Keratinocyte (primary cell): ENCODE results near the gene CD300C.

Source experiments
- CTCF ChIP-seq, 3 experiments: IDR thresholded peaks in 1 of 3; conservative IDR thresholded peaks in 1 of 3; optimal IDR thresholded peaks in 1 of 3; 2 replicates in 2 of 3; 3 replicates in 1 of 3; pipeline versions ENCODE3 to v1.5.1; 2011; ENCODE audit warnings: low read length in 3 of 3, mild to moderate bottlenecking in 3 of 3, moderate library complexity in 2 of 3, control low read depth in 1 of 3, inconsistent platforms in 1 of 3; ENCODE audit not compliant: insufficient read depth in 2 of 3; ENCODE audit errors: extremely low read depth in 1 of 3
- EZH2 ChIP-seq: IDR thresholded peaks from one replicate; pipeline ENCODE4 v1.6.1; 2012; ENCODE audit warnings: inconsistent platforms, mild to moderate bottlenecking, low read length, moderate library complexity

DNA sequence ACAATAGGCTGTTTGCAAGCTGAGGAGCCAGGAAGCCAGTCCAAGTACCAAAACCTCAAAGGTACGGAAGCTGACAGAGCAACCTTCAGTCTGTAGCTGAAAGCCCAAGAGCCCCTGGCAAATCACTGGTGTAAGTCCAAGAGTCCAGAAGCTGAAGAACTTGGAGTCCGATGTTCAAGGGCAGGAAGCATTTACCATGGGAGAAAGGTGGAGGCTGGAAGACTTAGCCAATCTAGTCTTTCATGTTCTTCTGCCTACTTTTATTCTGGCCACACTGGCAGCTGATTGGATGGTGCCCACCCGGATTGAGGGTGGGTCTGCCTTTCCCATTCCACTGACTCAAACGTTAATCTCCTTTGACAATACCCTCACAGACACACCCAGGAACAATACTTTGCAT lies 30.0 kb downstream of the CD300C start:
- TF ChIP-seq CTCF (optimal IDR thresholded peaks at IDR 0.05 in 1 of 3, IDR thresholded peaks at IDR 0.05 in 1 of 3, conservative IDR thresholded peaks at IDR 0.05 in 1 of 3; ENCODE audit: extremely low read depth in 1 of 3, insufficient read depth in 2 of 3, low read length in 3 of 3), result no peak
- TF ChIP-seq EZH2, result no peak
